Retinal pigment epithelial cell (primary cell): ENCODE results near the gene RD3L.

Source experiments
- DNase-seq: peaks from one replicate; pipeline ENCODE4 v3.0.0-alpha.2; 2010; ENCODE audit warnings: low read depth
- H3K4me3 ChIP-seq: 2 replicates; pipeline ENCODE4 v1.5.1; 2011; ENCODE audit warnings: mild to moderate bottlenecking, low read length, control low read depth, moderate library complexity
- CTCF ChIP-seq: conservative IDR thresholded peaks from 2 replicates; pipeline ENCODE4 v1.5.1; 2011; ENCODE audit warnings: low read depth, low read length, control low read depth, inconsistent platforms

RD3L gene

GRCh38 chr14:103904493-103905107 is 37.7 kb downstream of the RD3L start:
- H3K4me3 ChIP-seq = no peak overlapping the region
- no peak for DNase-seq
- TF ChIP-seq CTCF = no peak

- no peak overlapping the region for H3K4me3 ChIP-seq
- TF ChIP-seq CTCF = no peak
- no peak for DNase-seq
Observed at GRCh38 chr14:103899833-103900232, 42.5 kb downstream of the RD3L start.

GRCh38 chr14:103899316-103899715 is 43.0 kb downstream of the RD3L start:
- no peak overlapping the region for H3K4me3 ChIP-seq
- DNase-seq = no peak
- no peak for TF ChIP-seq CTCF

- H3K4me3 ChIP-seq = no peak overlapping the region
- TF ChIP-seq CTCF = no peak
- DNase-seq = no peak
Observed at GRCh38 chr14:103898711-103899110, 43.6 kb downstream of the RD3L start.

GRCh38 chr14:103898204-103898603 is 44.1 kb downstream of the RD3L start:
- no peak for DNase-seq
- TF ChIP-seq CTCF = no peak
- H3K4me3 ChIP-seq = no peak overlapping the region

GRCh38 chr14:103897075-103897947 is 45.0 kb downstream of the RD3L start:
- no peak for TF ChIP-seq CTCF
- DNase-seq = no peak
- no peak overlapping the region for H3K4me3 ChIP-seq

- no peak for DNase-seq
- TF ChIP-seq CTCF = no peak
- H3K4me3 ChIP-seq = no peak overlapping the region
Observed at GRCh38 chr14:103896578-103896977, 45.8 kb downstream of the RD3L start.
